ENCODE data around the gene WRAP53.

WRAP53 gene

DNA sequence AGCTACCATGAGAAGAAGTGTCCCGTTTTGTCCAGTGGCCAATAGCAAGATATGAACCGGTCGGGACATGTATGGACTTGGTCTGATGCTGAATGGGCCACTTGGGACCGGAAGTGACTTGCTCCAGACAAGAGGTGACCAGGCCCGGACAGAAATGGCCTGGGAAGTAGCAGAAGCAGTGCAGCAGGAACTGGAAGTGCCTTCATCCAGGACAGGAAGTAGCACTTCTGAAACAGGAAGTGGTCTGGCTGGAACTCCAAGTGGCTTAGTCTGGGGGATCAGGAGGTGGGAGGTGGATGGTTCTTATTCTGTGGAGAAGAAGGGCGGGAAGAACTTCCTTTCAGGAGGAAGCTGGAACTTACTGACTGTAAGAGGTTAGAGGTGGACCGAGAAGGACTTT lies 22.0 kb downstream of the WRAP53 start:
- DNase-seq (ENCODE audit: low read depth, low spot score) = no peak
- whole genome bisulfite sequencing (ENCODE audit: insufficient coverage, insufficient read length) = no CpG with 5 or more reads among the region's 7 CpGs
- peaks cover 8% of the 10 kb centered on the region for H3K4me1 ChIP-seq (ENCODE audit: control insufficient read depth, insufficient read depth, low read length)

DNA sequence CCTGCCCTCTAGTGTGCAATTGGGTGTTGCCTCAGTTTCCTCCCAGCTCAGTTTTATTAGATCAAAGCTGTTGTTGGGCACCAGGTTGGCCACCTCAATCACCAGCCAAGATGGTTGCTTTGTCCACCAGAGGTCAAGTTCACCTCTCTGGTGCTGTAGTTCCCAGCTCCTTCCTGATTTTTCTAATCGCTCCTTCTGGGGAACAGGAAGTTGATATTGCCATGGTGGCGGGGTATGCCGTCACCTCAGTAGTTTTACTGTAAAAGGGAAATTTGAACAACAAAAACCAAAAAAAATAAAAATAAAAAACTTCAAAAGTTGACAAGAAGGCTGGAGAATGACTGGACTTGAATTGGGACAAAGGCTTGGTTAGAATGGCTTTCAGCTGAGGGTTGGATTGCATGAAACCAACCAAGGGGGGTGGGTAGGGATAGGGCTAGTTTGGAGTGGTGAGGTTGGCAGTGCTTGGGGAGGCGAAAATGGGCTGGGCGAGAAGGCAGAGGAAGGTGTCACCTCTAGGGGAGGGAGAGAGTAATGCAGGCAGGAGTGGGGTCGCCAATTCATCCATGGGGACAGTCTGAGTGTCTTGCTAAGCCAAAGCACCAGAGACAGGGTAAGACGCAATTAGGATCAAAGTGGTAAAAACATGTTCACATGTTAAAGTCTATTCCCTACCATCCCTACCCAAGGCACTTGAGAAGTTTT lies 22.9 kb downstream of the WRAP53 start:
- Histone ChIP-seq H3K27ac (ENCODE audit: low read length) (no peak overlapping the region), H3K9me3 (ENCODE audit: control insufficient read depth, insufficient read depth, low read length) (no peaks in the 10 kb centered on the region), H3K36me3 (ENCODE audit: control insufficient read depth, insufficient read depth, low read length) (no peaks in the 10 kb centered on the region), H3K4me3 (ENCODE audit: low read length) (no peak overlapping the region), H3K4me1 (ENCODE audit: control insufficient read depth, insufficient read depth, low read length) (peaks cover 7% of the 10 kb centered on the region), H3K27me3 (ENCODE audit: control insufficient read depth, insufficient read depth, low read length) (no peaks in the 10 kb centered on the region)
- no CpG with 5 or more reads among the region's 7 CpGs for WGBS (ENCODE audit: insufficient coverage, insufficient read length)
- DNase-seq (ENCODE audit: low read depth, low spot score) = no peak

More for the DNA sequence above, 22.0 kb downstream of the WRAP53 start:
- Histone ChIP-seq H3K9me3 (ENCODE audit: control insufficient read depth, insufficient read depth, low read length) (no peaks in the 10 kb centered on the region), H3K27me3 (ENCODE audit: control insufficient read depth, insufficient read depth, low read length) (no peaks in the 10 kb centered on the region), H3K4me3 (ENCODE audit: low read length) (no peak overlapping the region), H3K27ac (ENCODE audit: low read length) (no peak overlapping the region), H3K36me3 (ENCODE audit: control insufficient read depth, insufficient read depth, low read length) (no peaks in the 10 kb centered on the region)

DNA sequence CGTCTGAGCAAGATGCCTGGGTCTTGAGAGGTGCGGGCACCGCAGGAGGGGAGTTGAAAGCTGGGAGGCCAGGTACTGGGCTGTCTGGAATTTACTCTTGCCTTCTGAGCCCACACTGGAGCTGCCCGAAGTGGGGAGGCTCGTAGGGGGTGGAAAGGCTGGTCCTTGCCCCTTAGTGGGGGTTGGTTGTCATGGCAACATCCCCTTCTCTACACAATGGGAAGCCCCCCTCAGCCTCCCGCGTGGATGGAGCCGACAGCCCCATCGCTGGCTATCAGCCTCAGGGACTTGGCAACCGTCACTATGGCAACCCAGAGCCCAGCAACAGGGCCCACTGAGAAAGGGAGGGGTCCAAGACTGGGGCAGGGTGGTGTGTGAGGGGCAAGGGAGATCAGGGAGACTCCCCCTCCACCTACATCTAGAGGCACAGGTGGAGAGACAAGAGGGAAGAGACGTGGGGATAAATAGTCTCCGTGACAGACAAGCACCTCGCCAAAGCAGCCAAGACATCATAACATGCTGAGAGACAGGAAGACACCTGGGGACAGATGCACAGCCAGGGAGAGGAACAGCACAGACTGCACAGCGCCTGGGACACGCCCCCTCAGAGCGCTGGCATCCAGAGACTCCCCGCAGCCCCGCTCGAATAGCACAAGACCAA lies 24.0 kb downstream of the WRAP53 start:
- no peaks in the 10 kb centered on the region for H3K36me3 ChIP-seq (ENCODE audit: control insufficient read depth, insufficient read depth, low read length)
- no CpG with 5 or more reads among the region's 19 CpGs for WGBS (ENCODE audit: insufficient coverage, insufficient read length)
- no peaks in the 10 kb centered on the region for H3K27me3 ChIP-seq (ENCODE audit: control insufficient read depth, insufficient read depth, low read length)
- H3K4me1 ChIP-seq (ENCODE audit: control insufficient read depth, insufficient read depth, low read length) = peaks cover 11% of the 10 kb centered on the region
- DNase-seq (ENCODE audit: low read depth, low spot score) = no peak
- H3K27ac ChIP-seq (ENCODE audit: low read length) = no peak overlapping the region
- H3K9me3 ChIP-seq (ENCODE audit: control insufficient read depth, insufficient read depth, low read length) = no peaks in the 10 kb centered on the region
- H3K4me3 ChIP-seq (ENCODE audit: low read length) = no peak overlapping the region

DNA sequence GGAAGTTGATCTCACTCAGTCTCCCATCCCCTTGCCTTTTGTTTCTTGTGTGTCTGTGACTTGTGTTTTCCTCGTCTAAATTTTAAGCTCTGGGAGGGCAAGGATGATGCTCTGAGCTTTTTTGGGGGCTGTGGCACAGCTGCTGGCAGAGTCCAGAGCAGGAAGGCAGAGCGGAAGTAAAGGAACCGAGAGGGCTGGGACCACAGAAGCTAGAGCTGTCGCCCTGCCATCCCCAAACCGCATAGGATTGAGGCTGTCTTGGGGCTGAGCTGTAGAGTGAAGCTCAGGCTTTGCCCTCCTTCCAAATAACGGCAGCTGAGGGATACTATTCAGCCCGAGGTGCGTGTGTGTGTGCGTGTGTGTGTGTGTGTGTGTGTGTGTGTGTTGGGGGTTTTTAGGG lies 25.5 kb downstream of the WRAP53 start:
- no peaks in the 10 kb centered on the region; the same call in 1 of the 2 replicates for H3K27me3 ChIP-seq (ENCODE audit: control insufficient read depth, insufficient read depth, low read length)
- H3K4me1 ChIP-seq (ENCODE audit: control insufficient read depth, insufficient read depth, low read length) = peaks cover 11% of the 10 kb centered on the region
- no peaks in the 10 kb centered on the region for H3K9me3 ChIP-seq (ENCODE audit: control insufficient read depth, insufficient read depth, low read length)
- H3K27ac ChIP-seq (ENCODE audit: low read length) = no peak overlapping the region
- no peaks in the 10 kb centered on the region for H3K36me3 ChIP-seq (ENCODE audit: control insufficient read depth, insufficient read depth, low read length)
- no peak overlapping the region for H3K4me3 ChIP-seq (ENCODE audit: low read length)
- WGBS (ENCODE audit: insufficient coverage, insufficient read length) = no CpG with 5 or more reads among the region's 9 CpGs
- DNase-seq (ENCODE audit: low read depth, low spot score) = no peak

DNA sequence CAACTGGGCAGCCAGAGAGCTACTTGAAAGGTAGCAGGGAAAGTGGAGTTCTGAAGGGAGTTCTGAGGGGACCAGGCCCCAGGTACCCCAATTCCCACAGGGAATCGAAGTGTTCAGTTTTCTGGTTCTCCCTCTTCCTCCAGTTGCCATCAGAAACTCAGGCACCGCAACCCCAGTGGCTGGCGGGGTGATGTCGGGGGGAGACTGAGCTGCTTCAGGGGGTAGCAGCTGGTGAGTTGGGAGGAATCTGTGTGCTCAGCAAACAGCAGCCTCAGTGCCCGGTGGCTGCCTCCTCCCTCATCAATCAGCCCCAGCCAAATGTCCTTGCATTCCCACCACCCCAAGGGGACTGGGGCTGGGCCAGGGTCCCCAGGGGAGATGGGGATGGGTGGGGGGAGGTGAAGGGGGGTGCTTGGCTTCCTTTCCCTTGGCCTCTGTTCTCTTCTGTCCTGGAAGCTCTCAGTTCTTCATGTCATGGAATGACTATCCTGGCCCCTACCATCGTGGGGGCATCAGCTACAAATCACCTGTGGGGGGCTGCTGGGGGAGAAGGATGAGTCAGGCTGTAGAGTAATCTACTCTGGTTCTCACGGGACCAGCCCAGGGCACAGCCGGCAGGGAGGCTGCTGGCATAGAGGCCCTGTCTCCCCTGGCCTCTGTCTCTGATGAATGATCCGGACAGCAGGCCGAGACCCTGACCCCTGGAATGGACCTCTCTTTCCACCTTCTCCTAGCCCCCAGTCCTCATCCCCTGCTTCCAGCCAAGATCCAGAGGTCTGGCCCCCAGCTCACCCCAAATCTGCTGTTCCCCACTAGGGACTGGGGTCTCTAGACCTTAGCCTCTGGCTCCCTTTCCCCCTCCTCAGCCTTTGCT lies 26.7 kb downstream of the WRAP53 start:
- DNase-seq (ENCODE audit: low read depth, low spot score) = no peak
- no CpG with 5 or more reads among the region's 10 CpGs for WGBS (ENCODE audit: insufficient coverage, insufficient read length)
- Histone ChIP-seq H3K9me3 (ENCODE audit: control insufficient read depth, insufficient read depth, low read length) (no peaks in the 10 kb centered on the region), H3K27ac (ENCODE audit: low read length) (no peak overlapping the region), H3K36me3 (ENCODE audit: control insufficient read depth, insufficient read depth, low read length) (no peaks in the 10 kb centered on the region), H3K4me1 (ENCODE audit: control insufficient read depth, insufficient read depth, low read length) (peaks cover 11% of the 10 kb centered on the region), H3K4me3 (ENCODE audit: low read length) (no peak overlapping the region), H3K27me3 (ENCODE audit: control insufficient read depth, insufficient read depth, low read length) (no peaks in the 10 kb centered on the region; the same call in 1 of the 2 replicates)

DNA sequence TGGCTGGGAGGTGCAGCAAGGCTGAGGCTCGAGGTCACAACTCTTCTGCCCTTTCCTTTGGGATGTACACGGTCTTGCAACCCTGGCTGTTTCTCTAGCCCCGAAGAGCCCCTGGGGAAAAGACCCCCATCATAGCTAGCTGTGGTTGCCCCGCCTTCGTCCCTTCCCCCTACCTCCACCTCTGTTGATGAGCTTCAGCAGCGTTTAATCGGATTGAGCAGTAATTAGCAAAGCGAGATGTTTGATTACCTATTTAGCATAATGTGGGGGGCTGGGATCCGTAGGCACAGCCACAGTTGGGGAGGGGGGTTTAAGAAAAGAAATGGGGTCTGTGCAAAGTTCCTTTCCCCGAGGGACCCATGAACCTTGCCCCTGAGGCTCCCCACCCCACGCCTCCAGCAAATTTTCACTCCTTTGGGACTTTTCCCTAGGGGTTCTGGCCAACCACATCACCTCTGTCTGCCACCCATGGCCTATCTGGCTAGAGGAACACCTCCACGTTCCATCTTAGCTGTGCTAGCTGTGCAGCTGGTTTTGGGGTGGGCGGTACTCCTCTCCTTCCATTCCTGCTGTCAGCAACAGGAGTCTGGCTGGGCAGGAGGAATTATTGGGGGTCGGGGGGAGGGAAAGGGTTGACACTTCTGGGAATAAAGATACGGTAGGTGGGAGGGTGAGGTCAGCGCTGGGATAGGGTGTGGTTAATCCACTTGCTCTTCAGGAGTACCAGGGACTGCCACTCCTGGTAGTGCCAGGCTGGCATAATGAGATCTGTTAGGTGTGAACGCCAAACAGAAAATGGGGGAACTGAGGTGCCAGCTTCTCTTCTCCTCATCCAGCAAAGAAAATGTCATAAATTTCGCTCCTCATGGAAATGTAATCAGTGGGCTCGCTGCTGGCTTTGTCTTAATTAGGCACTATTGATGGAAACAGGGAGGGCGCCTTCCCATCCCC lies 27.9 kb downstream of the WRAP53 start:
- Histone ChIP-seq H3K27ac (ENCODE audit: low read length) (no peak overlapping the region), H3K27me3 (ENCODE audit: control insufficient read depth, insufficient read depth, low read length) (no peaks in the 10 kb centered on the region; the same call in 1 of the 2 replicates), H3K36me3 (ENCODE audit: control insufficient read depth, insufficient read depth, low read length) (no peaks in the 10 kb centered on the region), H3K4me1 (ENCODE audit: control insufficient read depth, insufficient read depth, low read length) (peaks cover 11% of the 10 kb centered on the region), H3K9me3 (ENCODE audit: control insufficient read depth, insufficient read depth, low read length) (no peaks in the 10 kb centered on the region), H3K4me3 (ENCODE audit: low read length) (peak overlapping the region; percentile 7; the same call in 1 of the 2 replicates)
- no peak for DNase-seq (ENCODE audit: low read depth, low spot score)
- no CpG with 5 or more reads among the region's 20 CpGs for WGBS (ENCODE audit: insufficient coverage, insufficient read length)

DNA sequence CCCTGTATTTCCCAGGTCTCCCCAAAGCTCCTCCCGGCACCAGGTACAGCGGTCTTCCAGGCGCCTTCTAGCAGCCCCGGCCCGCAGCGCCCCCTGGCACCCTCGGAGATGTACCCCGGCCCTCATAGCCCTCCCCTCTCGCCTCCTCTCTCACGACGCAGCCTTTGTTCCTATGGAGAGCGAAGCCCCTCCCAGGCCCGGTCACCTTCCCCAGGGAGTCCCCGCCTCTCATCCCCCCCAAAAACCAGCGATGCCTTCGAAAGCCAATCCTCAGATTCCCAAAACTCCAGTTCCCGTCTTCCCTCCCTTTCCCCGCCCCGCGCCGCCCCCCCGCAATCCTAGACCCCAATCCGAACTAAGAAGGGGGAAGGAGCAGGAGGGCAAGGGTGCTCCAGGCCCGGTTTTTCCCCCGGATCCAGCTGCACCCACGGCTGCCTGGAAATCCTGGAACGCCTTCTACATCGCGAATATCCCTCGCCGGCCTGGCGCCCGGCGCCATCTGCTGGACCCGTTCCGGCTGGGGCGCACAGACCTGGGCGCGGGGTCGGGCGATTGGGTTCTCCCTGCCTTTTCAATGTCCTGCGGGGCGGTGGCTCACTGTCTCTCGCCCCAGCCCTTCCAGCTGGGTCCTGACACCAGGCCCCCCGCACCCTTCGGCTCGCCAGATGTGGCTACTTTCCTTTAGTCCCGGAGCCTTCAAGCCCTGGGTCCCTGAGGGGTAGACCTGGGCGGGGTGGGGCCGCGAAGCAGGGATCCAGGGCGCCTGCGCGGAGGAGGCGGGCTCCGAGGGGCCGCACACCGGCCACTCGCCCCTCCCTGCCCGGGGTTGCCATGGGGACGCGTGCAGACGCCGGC lies 28.9 kb downstream of the WRAP53 start, which contains the start of gene DNAH2:
TSS of gene DNAH2 (plus strand) at position 844 of the 855 bp plus-strand sequence. CDS start 1,991 bp downstream, outside the sequence.
- DNase-seq (ENCODE audit: low read depth, low spot score) = peak; percentile 89
- peaks cover 9% of the 10 kb centered on the region for H3K4me1 ChIP-seq (ENCODE audit: control insufficient read depth, insufficient read depth, low read length)
- no peak within 1 kb of the TSS for H3K27ac ChIP-seq (ENCODE audit: low read length)
- WGBS (ENCODE audit: insufficient coverage, insufficient read length) = no CpG with 5 or more reads among the region's 64 CpGs
- peak within 1 kb of the TSS; percentile 75; the same call in 1 of the 2 replicates for H3K4me3 ChIP-seq (ENCODE audit: low read length)
- H3K36me3 ChIP-seq (ENCODE audit: control insufficient read depth, insufficient read depth, low read length) = no peaks in the 10 kb centered on the region
- no peaks in the 10 kb centered on the region for H3K9me3 ChIP-seq (ENCODE audit: control insufficient read depth, insufficient read depth, low read length)
- H3K27me3 ChIP-seq (ENCODE audit: control insufficient read depth, insufficient read depth, low read length) = no peaks in the 10 kb centered on the region; the same call in 1 of the 2 replicates

DNA sequence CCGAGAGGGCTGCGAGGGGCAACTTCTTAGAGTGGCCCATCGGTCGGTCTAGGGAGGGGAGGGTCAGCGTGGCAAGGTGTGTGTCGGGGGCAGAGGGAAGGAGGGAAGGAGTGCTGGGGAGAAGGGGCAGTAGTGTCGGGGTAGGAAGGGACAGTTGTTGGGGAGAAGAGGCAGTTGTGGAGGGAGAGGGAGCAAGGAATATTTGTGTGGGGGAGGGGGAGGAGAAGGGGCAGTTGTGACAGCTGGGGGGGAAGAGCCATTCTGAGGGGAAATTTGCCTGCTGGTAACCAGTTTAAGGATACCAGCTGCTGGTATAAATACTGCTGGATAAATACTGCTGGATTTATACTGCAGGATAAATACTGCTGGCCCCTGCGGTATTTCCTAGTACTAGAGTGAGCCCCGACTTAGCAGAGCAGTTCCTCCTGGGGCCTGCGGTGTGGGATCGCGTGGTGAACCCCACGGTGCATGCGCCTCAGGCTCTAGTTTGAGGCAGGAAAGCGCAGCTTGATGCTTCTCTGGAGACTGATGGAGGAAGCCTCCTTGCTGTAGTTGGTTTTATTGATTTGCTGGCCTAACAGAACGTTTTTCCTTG lies 29.6 kb downstream of the WRAP53 start:
- Histone ChIP-seq H3K4me3 (ENCODE audit: low read length) (peak overlapping the region; percentile 75; the same call in 1 of the 2 replicates), H3K9me3 (ENCODE audit: control insufficient read depth, insufficient read depth, low read length) (no peaks in the 10 kb centered on the region), H3K36me3 (ENCODE audit: control insufficient read depth, insufficient read depth, low read length) (no peaks in the 10 kb centered on the region), H3K4me1 (ENCODE audit: control insufficient read depth, insufficient read depth, low read length) (peaks cover 5% of the 10 kb centered on the region), H3K27me3 (ENCODE audit: control insufficient read depth, insufficient read depth, low read length) (no peaks in the 10 kb centered on the region; the same call in 1 of the 2 replicates), H3K27ac (ENCODE audit: low read length) (no peak overlapping the region)
- WGBS (ENCODE audit: insufficient coverage, insufficient read length) = no CpG with 5 or more reads among the region's 16 CpGs
- no peak for DNase-seq (ENCODE audit: low read depth, low spot score)

DNA sequence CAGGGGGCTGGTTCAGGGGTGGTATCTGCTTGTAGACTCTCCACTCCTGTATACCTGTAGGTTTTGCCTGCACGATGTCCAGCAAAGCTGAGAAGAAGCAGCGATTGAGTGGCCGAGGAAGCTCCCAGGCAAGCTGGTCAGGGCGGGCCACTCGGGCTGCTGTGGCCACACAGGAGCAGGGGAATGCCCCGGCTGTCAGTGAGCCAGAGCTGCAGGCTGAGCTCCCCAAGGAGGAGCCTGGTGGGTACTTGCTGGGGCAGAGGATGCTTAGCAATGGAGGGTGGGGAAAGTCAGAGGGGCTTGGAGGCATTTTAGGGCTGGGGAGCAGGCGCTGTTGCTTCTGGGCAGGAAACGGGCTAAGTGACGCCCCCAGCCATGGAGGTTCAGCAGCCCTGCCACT lies 31.4 kb downstream of the WRAP53 start:
- Histone ChIP-seq H3K27ac (ENCODE audit: low read length) (no peak overlapping the region), H3K36me3 (ENCODE audit: control insufficient read depth, insufficient read depth, low read length) (no peaks in the 10 kb centered on the region), H3K4me1 (ENCODE audit: control insufficient read depth, insufficient read depth, low read length) (peaks cover 5% of the 10 kb centered on the region), H3K9me3 (ENCODE audit: control insufficient read depth, insufficient read depth, low read length) (no peaks in the 10 kb centered on the region), H3K27me3 (ENCODE audit: control insufficient read depth, insufficient read depth, low read length) (no peaks in the 10 kb centered on the region; the same call in 1 of the 2 replicates), H3K4me3 (ENCODE audit: low read length) (no peak overlapping the region)
- no peak for DNase-seq (ENCODE audit: low read depth, low spot score)
- WGBS (ENCODE audit: insufficient coverage, insufficient read length) = no CpG with 5 or more reads among the region's 9 CpGs

All from iPS DF 6.9 (cell line).